Activated CD4-positive, alpha-beta T cell treated with anti-CD3 and anti-CD28 coated beads for 48 hours (primary cell): Measurements from ENCODE around the gene RNU1-4.
"Not testable (repeated sequence)": the region's sequence is repeated elsewhere in the genome, so short reads cannot be mapped to it uniquely, and the experiment has no call there.

Experiments
- DNase-seq: peaks from one replicate; pipeline ENCODE4 v3.0.0-alpha.2; 2020

The RNU1-4 gene

DNA sequence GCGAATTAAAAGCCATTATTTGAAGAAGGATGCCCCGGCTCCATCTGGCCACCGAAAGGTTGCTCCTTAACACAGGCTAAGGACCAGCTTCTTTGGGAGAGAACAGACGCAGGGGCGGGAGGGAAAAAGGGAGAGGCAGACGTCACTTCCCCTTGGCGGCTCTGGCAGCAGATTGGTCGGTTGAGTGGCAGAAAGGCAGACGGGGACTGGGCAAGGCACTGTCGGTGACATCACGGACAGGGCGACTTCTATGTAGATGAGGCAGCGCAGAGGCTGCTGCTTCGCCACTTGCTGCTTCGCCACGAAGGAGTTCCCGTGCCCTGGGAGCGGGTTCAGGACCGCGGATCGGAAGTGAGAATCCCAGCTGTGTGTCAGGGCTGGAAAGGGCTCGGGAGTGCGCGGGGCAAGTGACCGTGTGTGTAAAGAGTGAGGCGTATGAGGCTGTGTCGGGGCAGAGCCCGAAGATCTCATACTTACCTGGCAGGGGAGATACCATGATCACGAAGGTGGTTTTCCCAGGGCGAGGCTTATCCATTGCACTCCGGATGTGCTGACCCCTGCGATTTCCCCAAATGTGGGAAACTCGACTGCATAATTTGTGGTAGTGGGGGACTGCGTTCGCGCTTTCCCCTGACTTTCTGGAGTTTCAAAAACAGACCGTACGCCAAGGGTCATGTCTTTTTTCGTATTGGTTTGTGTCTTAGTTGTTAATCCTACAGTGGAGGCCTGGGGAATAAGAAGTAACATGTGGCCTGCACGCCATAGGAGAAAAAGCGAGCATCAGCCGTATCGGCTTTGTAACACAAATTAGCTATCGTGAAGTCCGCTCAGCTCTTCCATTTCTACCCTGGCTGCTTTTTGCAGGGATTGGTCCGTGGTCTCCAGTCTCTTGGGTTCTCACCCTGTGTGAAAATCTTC, at the start of gene RNU1-4:
Gene RNU1-4 (plus strand): TSS at position 470 of the 918 bp plus-strand sequence.
- not testable (repeated sequence) for DNase-seq

DNA sequence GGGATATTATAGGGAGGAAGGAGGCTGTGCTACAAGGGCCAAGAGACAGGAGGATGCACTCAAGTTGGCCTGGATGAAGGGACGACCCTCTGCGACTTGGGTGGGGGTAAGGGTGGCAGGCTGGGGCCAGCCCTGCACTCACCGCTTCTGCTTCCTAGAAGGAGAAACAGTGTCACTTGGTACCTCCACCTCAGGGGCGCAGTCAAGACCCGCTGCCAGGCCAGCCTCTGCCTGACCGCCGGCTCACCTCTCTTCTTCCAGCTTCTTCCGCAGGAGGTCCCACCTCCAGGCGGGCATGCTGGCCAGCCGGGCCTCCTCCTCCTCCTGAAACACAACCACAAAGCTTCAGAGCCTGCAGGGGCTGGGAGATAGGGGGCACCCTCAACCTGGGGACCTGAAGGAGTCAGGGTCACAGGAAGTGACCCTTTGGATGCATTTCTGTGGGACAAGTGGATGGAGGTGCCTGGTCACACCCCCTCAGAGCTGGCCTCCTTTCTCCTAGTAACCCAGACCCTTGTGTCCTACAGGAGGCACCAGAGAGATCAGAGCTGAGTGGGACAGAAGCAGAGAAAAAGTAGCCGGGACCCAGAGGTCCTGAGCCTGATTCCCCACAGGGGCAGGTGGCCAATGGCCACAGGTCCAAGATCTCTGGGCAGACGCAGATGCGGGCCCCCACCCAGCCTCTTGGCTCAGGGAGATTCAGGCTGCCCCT, 49.2 kb upstream of the RNU1-4 start:
- DNase-seq: not testable (repeated sequence)

DNA sequence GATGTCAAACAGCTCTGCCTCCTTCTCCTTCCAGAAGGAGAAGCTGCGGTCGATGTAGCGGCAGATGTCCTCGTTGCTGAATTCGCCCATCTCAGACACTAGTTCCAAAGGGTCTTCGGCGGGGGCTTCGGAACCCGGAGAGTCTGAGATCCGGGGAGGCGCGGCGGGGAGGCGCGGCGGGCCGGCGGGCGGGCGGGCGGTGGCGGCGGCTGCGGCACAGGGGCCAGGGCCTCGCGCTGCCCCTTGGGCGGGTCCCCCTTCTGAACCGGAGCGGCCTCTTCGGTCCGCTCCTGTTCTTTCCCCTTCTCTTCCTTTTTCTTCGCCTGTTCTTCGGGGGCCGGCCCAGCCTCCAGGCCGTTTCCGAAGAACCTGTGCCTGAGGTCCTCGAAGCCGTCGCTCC, 48.0 kb upstream of the RNU1-4 start:
- DNase-seq: not testable (repeated sequence)

DNA sequence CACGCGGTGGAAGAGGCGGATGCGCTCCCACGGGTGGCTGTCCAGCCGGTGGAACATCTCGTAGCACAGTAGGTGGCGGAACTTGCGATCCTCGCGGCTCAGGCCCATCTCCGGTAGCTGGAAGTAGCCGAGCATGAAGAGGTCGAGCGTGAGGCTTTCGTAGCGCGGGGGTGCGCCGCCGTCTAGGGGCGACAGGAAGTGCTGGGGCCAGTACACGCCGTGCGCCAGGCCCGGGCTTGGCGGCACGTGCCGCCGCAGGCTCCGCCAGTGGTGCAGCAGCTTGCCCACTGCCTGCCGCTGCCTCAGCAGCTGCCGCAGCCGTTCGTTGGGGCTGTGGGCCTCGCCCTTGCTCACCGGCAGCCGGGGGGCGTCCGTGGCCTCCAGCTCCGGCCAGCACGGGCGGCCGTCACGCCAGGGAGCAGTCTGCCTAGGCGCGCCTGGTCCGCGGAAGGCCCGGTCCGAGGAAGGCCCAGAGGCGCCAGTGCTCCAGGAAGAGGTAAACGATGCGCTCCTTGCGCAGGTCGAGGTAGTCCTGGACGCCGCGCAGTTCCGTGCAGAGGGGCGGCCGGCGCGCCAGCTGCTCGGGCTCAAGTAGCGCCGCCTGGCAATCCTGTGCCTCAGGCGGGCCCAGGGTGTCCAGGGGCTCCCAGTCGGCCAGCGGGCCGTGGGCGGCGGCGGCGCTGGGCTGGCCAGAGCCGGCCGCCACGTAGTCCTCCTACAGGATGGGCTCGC, 47.4 kb upstream of the RNU1-4 start:
- not testable (repeated sequence) for DNase-seq

DNA sequence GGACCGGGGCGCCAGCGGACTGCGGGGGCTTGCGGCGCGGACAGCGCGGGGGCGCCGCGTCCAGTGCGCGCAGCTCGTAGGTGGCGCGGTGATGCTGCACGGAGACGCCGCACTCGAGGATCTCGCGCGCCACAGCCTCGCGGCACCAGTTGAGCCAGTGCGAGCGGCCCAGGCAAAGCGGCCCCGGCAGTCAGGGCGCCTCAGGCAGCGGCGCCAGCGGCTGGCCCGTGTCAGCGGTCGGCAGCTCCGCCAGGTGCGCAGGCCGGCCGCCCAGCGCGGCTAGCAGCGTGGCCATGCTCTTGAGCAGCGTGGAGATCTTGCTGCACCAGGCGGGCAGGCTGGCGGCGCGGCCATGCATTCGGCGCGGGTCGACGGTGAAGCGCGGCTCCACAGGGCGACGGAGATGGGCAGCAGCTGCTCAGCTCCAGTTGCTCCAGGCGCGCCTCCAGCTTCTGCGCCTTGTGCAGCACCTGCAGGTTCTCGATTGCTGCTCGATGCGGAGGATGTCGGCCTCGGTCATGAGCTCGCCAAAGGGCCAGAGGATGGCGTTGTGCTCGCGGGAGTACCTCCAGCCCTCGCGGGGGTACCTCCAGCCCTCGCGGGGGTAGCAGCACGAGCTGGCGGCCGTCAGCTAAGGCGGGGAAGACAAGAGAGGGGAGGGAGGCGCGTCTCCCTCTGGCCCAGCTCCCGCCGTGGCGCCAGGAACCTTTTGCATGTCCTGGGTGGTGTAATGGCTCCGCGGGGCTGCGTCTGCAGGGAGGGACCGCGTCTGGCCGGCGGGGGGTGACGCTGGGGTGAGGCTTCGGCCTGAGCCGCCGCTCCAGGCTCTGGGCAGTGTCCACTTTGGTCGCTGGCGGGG, 46.6 kb upstream of the RNU1-4 start:
- DNase-seq: not testable (repeated sequence)

DNA sequence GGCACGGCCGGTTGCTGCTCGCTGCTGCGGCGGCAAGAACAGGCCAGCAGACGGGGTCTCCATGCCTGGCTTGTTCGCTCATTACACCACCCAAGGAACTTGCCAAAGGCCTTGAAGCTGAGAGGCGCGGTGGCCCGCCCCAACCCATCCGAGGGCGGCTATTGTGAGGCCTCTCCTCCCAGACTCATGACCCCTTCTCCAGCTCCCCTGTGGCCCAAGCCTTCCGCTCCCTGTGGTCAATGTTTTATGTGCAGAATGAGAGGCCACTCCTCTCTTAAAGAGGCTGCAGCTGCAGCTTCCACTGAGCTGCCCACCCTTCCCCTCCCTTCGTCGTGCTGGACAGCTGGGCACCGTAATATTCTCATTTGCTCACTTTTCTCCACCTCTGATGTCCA, 46.0 kb upstream of the RNU1-4 start:
- not testable (repeated sequence) for DNase-seq

DNA sequence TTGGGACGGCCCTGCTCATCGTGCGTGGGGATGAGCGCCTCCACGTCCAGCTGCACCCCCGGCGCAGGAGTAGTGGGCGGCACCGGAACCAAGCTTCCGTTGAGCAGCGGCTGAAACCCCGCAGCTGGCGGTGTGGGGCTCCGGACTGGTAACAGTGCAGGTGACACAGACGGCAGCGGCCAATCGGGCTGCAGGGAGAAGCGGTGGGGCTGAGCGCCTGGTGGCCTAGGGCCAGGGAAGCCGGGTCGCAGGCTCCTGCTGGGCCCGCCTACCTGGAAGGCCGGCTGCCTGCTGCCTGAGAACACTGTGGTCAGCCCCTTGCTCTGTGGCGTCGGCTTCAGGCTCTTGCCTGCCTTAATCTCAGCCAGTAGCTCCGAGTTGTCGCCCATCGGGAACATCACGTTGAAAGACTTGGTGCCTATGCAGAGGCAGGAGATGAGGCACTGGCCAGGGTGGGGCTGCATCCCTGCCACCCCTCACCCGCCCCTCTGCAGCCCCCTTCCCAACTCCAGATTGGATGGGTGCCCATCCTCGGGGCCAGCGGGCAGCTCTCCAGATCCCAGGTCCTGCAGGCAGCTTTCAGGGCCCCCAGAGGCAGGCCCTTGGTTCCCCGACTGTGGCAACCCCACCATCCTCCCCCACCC, 43.7 kb upstream of the RNU1-4 start:
- DNase-seq: not testable (repeated sequence)

DNA sequence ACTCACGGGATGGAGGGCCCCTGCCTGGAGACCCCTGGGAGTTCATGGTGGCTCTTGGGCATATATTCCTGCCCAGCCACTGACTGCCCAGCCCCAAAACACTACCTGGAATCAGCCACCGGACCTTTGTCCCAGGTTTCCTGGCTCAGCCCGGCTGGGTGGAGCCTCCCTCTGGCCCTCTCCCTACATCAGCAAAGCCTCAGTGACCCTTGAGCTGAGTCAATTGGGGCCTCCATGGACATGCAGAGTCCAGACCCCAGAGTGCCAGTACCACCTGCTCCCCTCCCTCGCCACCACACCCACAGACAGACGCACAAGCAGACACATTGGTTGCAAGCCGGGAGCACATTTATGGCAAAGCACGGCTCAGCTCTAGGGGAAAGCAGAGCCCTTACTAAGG, 43.2 kb upstream of the RNU1-4 start:
- not testable (repeated sequence) for DNase-seq

DNA sequence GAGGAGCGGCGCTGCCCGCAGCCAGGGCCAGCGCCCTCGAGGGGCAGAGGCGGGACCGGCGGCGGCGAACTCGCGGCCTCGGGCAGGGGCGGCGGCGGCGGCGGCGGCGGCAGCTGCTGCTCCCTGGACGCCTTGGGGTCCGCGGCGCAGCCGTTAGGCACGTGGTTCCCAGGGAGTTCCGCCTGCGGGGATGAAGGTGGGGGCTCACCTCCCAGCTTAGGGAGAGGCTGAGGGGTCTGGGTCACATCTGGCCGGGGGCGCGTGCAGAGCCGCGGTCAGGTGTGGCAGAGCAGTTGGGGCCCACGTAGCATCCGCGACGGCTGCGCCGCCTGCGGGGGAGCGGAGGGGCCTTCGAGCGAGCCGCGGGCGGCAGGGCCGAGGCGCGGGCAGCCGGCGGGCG, 40.9 kb upstream of the RNU1-4 start:
- DNase-seq: not testable (repeated sequence)

DNA sequence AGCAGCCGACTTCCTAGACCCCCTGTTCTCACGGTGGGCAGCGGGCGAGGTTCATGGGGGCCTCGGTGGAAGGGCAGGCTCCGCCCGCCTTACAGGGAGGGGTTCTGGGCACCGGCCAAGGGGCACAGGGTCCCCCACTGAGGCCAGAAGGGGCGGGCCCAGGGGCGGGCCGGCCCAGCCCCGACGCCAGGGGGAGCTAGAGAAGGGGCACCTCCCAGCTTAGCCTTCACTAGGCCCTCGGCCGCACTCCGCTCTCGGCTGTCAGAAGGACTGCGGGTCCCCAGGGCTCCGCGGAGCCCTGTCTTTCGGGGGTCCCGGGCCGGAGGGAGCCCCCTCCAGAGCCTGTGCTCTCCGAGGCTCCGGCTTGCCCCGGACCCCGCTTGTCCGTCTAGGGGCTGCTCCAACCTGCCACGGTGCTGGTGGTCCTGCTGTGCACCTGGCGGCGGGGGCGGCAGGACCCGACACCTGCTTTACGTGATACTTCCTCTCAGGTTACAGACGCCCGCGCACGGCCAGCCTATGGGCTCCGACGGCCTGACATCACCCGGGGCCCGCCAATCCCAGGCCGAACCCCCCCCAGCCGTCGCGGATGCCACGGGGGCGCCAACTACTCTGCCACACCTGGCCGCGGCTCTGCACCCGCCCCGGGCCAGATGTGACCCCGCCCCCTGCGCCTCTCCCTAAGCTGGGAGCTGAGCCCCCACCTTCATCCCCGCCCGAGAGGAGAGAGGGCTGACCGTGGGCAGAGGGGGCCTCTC, 40.0 kb upstream of the RNU1-4 start:
- not testable (repeated sequence) for DNase-seq

DNA sequence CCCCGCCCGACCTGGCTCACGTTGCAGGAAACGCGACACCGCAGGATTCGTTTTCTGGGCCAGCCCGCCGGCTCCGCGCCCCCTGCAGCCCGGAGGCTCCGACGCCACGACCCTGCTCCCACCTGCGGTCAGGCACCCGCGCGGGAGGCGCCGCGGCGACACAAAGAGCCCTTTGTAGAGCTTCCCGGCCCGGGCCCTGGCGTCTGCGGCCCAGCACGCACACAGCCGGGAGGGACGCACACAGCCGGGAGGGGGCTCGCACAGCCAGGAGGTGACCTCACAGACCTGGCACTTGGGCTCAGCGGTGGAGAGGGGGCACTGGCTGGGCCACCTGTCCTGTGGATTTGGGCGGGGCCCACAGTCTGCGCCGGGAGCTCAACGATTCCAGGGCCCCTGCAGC, 39.1 kb upstream of the RNU1-4 start:
- DNase-seq: not testable (repeated sequence)

DNA sequence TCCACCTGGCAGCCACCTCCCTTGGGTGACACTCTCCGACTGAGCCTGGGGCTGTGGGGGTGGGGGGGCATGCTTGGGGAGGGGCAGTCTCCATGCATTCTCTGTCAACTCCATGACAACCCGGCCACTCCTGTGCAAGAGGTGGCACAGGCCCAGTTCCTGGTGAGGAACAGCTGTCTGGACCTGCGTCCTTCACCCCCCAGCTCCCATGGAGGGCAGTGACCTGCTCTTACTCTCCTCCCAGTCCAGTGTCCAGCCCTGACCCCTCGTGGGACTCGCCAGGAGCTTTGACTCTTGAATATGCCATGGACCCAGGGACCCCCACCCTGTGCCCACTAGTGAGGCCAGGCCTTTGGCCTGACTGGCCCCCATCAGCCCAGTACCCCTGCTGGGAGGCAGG, 38.0 kb upstream of the RNU1-4 start:
- not testable (repeated sequence) for DNase-seq

DNA sequence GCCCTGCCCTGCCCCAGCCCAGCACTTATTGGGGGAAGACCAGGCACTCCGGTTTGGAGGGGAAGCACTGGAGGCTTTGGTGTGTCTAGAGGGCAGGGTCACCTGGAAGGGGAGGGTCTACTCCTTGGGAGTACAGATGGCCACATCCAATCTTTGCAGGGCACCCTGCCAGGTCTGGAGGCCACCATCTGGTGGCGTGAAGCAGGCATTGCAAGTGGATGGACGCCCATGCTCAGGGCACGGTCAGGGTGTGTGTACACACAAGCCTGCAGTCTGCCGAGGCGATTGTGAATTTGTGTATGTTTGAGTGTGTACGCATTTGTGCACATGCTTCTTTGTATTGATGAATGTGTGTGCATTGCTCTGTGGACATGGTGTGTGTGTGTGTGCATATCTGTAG, 37.2 kb upstream of the RNU1-4 start:
- not testable (repeated sequence) for DNase-seq

DNA sequence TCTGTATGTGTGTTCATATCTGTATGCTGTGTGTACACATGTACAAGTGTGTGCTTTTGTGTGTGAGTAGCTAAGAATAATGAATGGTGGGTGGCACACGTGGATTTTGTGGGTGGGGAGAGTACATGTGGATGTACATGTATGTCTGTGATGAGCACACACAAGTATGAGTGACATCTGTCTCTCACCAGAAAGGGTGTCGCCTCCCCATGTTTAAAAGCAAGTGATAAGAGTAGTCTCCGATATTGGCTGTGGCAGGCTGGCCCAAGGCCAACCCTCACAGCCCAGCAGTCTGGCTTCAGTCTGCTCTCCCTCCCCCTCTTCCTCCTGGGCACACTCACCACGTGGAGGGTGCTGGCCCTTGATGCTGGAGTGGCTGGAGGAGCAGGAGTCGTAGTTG, 36.7 kb upstream of the RNU1-4 start:
- DNase-seq: not testable (repeated sequence)

DNA sequence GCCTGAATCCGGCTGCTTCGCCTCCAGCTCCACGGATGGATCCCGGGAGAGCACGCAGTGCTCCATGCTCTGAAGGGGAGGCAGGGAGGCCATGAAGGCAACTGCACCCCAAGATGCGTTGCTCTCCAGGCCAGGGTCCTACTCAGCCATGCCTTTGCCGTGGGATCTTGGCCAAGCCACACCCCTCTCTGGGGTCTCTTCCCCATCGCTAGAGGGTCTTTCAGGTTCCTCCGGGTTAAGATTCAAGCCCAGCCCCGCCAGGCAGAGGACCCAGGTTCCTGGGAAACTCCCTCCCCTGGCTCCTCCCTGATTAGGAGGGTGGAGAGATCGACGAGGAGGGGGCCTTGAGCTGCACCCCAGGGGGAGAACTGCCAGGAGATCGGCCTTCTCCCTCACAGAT, 36.2 kb upstream of the RNU1-4 start:
- DNase-seq: not testable (repeated sequence)

DNA sequence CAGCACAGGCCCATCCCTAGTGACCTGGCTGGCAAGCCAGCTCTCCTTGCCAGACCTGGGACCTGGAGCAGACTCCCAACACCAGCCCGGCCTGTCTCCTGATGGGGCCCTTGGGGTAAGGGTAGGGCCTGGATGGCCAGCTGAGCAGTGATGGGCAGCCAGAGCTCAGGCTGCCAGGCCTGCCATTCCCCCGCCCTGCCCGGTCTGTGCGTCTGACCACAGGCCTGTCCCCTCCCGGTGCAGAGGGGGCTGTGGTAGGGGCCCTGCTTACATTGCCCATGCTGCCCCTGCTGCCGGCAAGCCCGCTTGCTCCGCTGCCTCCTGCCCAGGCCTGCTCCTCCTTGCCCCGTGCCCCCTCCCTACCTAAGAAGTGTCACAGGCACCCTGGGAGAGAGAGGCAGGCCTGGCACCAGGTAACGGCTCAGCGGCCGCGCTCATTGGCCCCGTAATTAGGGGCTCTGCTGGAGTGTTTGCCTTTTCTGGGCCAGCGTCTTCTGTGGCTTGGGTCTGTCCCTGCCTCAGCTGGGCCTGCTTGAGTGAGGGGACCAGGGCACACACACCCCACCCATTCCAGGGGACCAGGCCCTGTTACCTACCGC, 35.7 kb upstream of the RNU1-4 start:
- not testable (repeated sequence) for DNase-seq

DNA sequence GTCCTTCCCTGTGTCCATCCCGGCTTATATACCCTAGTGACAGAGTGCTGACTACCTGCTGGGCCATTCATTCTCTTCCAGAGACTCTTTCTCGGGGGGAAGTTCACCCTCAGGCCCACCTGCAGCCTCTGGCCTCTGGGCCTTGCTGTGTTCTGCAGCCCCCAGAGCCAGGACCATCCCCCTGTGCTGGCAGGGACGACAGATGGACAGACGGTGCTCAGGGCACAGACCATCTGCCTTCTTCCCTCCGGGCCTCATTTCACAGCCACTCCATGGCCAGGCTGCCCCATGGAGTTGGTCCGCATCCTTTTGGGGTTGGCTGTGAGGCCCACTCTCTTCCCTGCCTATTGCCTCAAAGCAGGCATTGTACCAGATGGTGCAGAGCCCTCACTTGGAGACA, 34.0 kb upstream of the RNU1-4 start:
- not testable (repeated sequence) for DNase-seq

DNA sequence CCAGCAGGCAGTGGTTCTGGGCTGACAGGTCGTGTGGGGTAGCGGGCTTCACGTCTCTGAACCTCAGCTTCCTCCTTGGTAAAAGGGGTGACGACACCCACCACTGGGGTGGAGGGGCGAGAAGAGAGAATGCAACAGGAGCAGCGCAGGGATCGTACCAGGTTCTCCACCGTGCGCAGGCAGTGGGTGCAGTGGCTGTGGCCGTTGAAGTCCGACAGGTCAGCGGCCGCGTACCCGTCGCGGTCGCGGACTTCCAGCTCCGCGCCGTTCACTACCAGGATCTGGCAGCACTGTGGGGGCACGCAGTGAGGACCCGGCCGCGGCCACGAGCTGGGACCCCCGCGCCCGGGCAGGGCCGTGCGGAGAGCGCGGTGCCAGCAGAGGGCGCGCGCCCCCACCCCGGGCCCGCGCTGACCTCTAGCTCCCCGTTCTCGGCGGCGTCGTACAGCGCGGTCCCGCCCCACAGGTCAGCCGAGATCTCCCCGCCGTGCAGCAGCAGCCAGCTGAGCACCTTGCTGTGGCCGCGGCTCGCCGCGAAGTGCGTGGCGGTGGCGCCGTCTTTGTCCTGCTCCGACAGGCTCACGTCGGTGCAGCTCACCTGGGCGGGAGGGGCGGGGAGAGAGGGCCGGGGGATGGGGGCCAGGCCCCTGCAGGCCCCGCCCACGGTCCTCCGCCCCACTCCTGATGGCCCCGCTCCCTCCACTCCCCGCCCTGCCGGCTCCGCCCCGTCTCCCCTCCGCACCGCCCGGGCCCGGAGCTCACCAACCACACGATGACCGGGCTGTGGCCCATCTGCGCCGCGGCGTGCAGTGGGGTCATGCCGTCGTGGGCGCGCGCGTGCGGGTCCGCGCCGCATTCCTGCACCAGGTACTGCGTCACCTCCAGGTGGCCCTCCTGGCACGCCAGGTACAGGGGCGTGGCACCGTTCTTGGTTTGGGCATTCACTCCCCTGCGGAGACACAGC, 32.9 kb upstream of the RNU1-4 start:
- not testable (repeated sequence) for DNase-seq

DNA sequence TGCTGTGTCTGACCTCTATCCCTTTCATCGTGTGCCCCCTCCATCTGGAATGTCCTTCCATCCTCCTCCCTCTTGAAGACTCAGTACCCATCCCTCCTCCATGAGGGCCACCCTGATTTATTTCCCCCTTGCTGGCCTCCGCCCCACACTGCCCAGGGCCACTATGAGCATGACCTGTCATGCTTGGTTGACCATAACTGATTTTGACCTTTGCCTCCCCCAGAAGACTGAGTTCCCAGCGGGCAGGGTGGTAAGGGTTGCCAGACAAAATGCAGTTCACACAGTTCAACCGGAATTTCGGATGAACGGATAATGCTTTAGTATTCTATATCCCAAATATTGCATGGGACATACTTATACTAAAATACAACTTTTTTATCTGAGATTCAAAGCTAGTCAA, 31.6 kb upstream of the RNU1-4 start:
- not testable (repeated sequence) for DNase-seq
